ENCODE data around the gene U2AF2.

- TF ChIP-seq POLR2A (IDR thresholded peaks at IDR 0.05) (no peak), CTCF (IDR thresholded peaks at IDR 0.05) (no peak)
Observed at GRCh38 chr19:55673465-55673864, 18.6 kb downstream of the U2AF2 start.

Measured in ovary (tissue), 3 donors.